Activated CD4-positive, alpha-beta T cell treated with anti-CD3 and anti-CD28 coated beads, Interleukin-2, amount 50 U/mL, for 24 hours (primary cell): ENCODE results near the gene CYB561A3.
"Not testable (repeated sequence)": the region's sequence is repeated elsewhere in the genome, so short reads cannot be mapped to it uniquely, and the experiment has no call there.

Source experiments
- DNase-seq, 2 donors: peaks; one replicate each; pipeline ENCODE4 v3.0.0-alpha.2; 2020; ENCODE audit warnings: low read depth in 1 of 2, low spot score in 1 of 2

Gene CYB561A3, protein sequence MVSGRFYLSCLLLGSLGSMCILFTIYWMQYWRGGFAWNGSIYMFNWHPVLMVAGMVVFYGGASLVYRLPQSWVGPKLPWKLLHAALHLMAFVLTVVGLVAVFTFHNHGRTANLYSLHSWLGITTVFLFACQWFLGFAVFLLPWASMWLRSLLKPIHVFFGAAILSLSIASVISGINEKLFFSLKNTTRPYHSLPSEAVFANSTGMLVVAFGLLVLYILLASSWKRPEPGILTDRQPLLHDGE

DNA sequence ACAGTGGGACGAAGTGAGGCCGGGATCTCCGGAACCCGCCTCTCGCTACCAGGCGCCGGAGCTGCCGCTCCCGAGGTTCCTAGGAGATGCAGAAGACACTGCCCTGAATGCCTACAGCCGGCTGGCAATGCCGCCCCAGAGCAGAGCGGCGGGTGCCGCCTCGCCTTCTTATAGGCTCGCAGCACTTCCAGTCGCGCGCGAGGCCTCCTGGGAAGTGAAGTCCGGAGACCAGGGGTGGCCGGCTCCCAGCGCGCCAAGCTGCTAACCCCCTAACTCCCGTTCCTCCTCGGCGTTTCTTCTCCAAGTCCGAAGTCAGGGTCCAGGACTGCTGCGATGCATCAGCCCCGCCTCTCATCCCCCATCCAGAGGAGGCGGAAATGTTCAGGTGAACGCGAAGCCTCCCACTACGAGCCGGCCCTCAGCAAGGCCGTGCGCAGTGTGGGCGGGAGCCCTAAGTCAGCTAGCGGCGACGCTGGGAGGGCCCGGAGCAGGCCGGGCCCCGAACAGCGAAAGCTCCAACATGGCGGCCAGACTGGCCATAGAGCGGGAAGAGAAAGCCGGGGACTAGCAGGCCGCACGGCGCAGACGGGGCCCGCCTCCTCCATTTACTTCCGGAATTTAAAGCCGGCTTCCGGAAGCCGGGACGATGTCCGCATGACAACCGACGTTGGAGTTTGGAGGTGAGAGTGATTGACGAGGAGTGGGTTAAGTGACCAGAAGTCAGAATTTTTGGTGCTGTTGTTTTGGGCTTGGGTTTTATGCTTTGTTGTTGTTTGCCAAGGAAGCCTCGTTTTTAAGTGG lies at the start of gene CYB561A3, which contains the start of gene TMEM138:
Gene CYB561A3 (minus strand): TSS at position 142 of the 801 bp plus-strand sequence. CDS start 5,169 bp downstream, outside the sequence.
Gene TMEM138 (plus strand): TSS at position 634 of the 801 bp plus-strand sequence. CDS start 2,017 bp downstream, outside the sequence.
- peak; percentile 77 to 88 for DNase-seq

DNA sequence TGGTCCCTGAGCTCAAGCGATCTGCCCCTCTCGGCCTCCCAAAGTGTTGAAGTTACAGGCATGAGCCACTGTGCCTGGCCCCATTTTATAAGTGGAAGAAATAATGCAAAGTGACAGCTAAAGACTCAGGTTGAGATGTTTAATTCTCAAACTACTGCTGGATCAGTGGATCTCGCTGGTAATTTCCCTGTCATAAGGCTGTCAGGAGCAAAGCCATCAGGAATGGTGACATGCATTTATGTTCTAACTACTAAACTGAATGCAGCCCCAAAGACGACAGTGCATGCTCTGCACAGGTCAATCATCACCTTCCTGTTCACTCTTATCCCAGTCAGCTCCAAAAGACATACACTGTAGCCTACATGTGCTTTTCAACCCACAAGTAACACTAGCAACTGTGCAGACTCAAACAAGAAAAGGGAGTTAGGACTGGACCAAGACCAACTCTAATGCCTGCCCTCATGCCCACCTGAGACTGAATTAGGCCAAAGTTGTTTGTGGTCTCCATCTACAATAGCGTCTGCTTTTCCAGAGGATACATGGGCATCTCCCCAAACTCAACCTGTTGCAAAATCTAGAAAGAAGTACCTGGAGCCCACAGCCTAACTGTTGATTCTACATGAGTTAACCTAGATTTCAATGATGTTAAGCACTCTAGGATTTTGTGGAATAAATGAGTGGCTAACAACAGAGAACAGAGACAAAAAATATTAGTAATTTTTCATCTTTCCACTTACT lies 45.5 kb upstream of the CYB561A3 start:
- no peak for DNase-seq

DNA sequence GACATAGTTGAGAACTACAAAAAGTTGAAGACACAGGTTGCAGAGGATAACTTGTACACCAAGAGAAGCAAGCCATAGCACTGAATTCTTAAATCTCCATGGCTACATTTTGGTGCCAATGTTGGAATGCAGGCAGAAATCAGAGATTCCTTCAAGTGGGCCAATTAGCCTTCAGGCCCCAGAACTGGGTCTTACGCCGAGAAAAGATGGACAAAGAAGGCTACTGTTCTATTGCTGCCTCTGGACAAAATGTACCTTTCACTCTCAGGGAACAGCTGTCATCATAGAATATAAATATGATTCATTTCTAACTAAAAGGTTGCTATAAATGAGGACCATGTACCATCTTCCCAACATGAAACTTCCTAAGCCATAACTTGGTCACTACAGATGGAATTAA lies 44.4 kb upstream of the CYB561A3 start:
- no peak for DNase-seq

DNA sequence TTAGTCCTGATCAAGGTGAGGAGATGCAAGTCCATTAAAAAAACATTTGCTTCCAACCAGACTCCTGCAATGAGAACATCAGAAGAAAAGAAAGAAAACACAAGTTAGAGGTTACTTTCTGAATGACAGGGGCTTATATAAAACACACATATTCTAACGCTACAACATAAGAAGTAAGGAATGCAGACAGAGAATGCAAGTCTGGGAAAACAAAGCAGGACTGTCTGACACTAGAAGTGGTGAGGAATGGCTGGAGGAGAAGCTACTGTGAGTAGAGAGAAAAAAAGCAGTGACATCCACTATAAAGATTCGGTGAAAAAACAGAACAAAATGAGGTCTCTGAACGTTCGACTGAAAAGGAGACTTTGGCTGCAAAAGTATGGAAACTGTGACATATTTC lies 43.0 kb upstream of the CYB561A3 start:
- no peak for DNase-seq

DNA sequence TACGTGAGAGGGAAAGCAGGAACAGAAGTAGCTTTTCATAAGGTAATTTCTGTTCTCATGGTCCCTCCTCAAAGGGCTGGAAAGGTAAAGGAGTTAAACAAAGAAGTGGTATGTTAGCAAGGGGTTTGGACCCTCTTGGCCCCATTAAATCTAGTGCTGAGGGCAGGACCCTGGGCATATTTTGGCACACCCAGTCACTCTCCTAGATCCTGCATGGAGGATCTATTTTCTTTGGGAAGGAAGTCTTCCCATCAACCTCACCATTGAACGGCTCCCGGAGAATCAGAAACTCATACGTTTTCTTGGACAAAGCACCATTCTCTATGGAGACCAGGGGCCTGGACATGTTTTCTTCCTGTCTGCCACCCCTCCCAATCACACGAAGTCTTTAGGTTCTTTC lies 42.4 kb upstream of the CYB561A3 start:
- no peak for DNase-seq

DNA sequence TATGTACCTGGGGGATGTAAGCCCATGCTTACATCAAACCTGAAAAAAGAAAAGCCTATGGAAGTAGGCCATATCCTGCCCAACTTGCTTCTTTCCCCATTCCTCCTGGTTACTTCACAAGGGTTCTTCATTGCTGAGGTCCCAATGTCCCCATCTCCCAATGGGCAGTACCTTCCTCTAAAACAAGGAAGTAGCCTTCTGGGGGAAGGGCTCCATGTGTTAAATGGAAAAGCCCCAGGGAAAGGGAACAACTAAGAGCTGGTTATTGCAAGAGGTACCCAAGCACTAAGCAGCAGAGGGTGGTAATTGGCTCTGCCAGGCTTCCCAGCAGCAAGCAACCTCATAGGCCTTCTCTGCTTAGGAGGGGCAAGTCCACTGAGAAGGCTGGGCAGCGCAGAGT lies 42.0 kb upstream of the CYB561A3 start:
- no peak for DNase-seq

DNA sequence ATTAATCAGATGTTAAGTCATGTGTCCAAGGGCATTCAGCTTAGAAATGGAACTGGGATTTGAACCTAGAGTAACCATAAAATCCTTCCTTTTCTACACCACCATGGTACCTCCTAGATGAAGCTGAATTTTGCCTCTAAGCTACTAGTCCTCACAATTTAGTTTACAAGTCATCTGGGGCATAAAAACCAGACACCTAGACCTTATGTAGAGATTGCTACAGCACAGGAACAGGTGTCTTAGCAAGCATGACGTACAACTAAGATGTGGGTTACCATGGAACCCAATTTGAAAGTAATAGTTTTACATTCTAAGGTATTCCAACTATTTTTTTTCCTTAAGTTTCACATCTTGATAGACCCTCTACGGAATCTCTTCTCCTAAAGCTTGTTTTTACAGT lies 39.9 kb upstream of the CYB561A3 start:
- DNase-seq: no peak

DNA sequence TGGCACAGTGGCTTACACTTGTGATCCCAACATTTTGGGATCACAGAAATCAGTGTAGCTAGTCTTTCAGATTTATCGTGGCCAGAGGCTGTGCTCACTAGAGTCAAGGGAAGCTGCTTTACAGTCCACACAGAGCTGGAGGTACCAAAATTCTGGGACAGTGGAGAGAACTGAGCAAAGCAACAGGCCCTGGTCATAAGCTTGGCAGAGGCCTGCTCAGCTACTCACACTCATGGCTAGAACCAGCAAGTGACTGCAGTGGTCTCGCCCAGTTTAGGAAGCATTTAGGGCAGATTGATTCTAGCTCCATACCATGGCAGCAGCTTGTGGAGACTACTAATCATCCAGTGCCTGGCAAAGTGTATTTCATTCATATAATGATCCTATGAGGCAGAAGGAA lies 39.5 kb upstream of the CYB561A3 start:
- DNase-seq: no peak

DNA sequence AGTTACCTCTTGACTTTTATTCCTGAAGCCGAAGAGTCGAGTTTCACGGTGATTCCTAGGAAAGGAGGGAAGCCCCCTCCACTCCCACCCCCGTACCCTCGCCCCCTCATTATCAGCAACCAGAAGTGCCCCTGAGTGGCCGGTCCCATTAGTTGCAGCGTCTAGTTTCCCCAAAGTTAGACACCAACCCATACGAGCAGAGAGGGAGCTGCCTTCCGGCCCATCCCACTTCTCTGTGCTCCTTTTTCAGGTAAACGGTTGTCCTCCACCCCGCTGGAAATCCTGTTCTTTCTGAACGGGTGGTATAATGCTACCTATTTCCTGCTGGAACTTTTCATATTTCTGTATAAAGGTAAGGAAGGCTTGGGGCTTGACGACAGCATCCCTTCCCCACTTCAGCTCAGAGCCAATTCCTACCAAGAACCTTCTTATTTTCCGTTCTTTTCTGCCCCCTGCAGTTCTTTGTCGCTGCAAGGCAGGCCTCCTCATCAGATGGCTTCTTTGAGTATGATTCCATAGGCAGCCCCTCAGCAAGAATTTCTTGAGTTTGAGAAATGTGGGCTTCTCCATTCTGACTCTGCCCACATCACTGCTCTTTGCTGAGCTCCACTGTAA lies 31.4 kb upstream of the CYB561A3 start:
- DNase-seq: no peak

DNA sequence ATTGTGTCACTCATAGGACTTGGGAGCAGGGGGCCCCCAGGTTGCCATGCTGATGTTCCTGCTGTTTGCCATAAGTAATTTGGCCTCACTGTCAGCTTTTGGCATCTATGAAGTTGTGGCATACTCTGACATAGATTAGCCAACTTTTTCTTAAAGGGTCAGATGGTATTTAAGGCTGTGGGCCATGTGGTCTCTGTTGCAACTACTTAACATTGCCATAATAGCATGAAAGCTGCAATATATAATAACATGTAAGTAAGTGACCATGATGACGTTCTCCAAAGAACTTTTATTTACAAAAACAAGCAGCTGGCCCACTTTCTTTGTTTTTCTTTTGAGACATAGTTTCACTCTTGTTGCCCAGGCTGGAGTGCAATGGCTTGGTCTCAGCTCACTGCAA lies 28.5 kb upstream of the CYB561A3 start:
- DNase-seq: no peak

DNA sequence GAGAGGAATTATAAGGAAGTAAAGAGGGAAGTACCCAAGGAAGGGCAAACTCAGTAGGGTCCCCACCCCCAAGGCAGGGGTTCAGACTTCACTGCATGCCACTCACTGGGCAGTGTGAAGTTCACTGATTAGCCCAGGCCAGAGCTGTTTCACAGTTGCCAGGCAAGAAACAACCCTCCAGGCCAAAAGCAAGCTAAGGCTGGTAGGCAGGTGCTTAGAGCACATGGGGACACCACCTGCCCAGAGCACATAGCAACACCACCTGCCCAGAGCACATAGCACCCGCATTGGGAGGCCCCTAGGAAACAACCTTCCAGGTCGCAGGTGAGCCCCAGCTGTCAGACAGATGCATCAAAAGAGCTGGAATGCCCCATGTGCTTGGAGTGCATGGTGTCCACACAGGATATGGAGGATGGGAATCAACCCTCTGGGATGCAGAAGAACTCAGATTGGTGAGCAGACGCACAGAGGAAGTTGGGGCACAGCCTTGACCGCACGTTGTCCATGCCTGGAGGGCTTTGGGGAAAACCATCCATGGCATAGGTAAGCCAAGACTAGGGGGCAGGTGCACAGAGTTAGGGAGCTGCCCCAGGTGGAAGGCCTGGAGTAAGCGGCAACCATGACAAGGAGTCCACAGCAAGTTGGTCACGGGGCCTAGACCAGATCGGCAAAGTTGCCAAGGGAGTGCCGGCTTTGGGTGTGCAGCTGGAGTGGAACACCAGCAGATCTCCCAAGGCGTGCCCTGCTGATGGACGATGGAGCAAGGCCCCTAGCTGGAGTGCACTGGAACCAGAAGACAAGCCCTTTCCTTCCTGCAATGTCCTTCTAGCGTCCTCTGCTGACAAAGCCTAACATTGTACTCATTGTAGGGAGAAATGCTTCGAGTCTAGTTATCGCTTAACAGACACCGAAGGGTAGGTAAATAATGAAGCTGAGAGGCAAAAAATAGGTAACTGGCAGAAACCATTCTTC lies 22.9 kb upstream of the CYB561A3 start:
- DNase-seq: no peak

DNA sequence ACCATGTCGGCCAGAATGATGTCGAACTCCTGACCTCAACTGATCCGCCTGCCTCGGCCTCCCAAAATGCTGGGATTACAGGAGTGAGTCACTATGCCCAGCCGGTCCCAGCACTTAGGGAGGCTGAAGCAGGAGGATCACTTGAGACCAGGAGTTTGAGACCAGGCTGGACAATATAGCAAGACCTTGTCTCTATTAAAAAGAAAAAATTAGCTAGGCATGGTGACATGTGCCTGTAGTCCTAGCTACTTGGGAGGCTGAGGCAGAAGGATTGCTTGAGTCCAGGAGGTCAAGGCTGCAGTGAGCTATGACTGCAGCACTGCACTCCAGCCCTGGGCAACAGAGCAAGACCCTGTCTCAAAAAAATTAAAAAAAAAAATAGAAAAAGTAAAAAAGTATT lies 22.2 kb upstream of the CYB561A3 start:
- not testable (repeated sequence) for DNase-seq

DNA sequence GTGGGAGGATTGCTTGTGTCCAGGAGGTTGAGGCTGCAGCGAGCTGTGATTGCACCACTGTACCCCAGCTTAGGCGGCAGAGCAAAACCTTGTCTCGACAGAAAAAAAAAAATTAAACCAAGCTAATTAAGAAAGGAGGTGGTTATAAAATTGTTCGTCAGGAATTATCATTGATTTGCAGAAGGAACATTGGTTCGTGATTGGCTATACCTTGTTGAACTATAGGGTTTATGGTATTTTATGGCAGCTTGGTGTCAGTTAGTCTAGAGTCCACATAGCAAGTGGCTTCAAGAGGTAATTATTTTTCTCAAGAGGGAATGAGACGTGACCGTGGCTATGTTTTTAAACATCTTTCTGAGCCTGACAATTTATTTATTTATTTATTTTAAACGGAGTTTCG lies 19.2 kb upstream of the CYB561A3 start:
- no peak for DNase-seq

DNA sequence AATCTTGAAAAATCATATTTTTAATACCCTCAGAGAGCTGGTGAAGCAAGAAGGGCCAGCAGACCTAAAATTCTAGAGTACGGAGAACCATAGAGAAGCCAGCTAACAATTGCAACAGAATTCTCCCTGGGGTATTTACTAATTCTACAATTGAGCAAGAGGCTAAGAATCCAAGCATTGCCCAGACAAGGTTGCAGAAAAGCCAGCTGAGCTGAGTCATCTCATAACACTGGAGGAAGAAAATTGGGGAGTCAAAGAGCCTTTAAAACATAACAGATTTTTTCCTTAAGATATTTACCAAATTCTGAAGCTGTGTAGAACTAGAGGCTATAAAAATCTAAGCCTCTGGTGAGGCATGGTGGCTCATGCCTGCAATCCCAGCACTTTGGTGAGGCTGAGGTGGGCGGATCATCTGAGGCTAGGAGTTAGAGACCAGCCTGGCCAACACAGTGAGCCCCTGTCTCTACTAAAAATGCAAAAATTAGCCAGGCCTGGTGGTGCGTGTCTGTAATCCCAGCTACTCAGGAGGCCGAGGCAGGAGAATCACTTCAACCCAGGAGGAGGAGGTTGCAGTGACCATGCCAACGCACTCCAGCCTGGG lies 17.1 kb upstream of the CYB561A3 start:
- DNase-seq: no peak

DNA sequence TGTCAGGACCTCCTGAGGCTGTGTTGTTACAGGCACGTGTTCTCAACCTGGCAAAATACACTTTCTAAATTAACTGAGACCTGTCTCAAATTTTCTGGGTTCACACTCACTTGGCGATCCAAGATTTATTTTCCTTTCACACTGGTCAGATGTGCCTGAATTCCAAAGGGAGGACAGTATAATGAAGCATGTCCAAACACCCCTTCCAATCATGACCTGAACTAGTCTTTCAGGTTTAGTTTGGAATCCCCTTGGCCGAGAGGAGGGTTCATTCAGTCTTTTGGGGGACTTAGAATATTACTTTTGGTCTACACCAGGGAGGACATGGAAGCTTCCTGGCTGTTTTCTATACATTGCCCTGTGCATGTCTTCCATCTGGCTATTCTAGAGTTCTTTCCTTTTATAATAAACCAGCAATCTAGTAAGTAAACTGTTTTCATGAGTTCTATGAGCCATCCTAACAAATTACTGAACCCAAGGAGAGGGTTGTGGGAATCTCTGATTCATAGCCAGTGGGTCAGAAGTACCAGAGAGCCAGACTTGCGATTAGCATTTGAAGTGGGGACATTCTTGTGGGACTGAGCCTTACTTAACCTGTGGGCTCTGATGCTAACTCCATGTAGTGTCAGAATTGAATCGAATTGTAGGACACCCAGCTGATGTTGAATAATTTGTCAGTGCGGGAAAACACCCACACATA lies 15.9 kb upstream of the CYB561A3 start:
- DNase-seq: no peak

DNA sequence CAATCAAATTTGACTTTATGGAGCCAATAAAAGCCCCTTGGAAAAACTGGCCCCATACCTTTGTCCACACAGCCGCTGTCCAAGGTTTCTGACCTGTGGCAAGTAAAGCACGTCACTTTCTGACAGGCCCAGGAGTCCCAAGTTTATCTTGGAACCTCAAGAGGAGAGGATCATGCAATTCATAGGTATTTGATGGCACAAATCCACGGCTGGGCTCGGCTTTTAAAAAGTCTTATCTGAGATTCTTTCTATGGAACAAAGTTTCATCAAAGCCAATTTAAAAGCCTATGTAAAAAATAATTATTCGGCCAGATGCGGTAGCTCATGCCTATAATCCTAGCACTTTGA lies 14.1 kb upstream of the CYB561A3 start:
- no peak for DNase-seq

DNA sequence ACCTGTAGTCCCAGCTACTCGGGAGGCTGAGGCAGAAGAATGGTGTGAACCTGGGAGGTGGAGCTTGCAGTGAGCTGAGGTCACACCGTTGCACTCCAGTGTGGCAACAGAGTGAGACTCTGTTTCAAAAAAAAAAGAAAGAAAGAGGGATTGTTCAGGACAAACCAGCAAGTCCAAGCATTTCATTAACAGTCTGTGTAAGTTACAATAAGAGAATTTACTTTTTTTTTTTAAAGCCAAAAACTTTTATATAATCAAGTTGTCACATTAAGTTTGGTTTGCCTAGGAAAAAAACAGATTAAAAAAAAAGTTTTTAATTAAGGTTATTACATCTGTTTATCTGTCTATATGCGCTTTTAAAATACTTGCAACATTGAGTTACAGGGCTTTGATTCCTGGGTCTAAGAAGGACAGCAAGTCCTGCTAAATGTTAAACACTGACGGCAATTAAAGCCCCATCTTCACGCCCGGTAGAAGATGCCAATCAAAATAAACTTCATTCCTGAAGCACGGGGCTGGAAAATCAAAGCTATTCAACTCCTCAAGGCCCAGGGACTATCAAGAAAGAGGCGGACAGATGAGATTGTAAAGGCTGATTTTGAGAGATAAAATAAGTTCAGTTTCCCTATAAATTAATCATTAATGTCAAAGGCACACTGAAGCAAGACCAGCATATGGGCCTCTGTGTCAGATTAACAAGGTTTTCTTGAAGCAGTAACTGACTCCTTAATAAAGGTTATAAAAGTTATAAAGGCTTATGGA lies 11.2 kb upstream of the CYB561A3 start:
- no peak for DNase-seq

DNA sequence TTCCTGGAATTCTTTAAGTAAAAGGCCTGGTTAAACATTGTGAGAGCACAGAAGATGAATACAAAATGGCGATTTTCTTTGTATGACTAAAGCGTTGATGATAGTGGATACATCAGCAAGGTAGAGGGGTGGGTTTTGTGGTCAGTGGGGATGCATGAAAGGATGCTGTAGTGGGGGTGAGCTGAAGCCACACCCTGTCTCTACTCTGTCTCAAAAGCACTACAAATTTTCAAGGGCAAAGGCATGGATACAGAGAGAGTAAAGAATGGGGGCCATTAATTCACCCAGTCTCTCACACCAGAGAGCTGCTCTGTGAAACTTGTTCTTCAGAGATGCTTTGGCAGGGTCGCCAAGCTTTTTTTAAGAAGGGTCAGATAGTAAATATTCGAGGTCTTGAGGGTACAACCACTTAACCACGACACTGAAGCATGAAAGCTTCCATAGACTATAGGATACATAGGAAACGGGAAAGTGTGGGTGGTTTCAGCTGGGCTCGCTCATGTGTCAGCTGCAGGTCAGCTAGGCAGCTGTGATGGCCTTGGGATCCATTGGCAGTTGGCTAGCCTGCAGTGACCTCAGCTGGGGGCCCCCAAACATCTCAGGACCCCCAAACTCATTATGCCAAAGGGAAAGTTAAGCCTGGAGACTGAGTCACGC lies 8.8 kb upstream of the CYB561A3 start:
- DNase-seq: no peak
